ENCODE measurements around the gene SLC7A10. TPM values are rescaled to one million over a fixed set of nuclear protein-coding genes. Genes with fewer than 3 reads are reported as not detected.
"Not testable (repeated sequence)": the region's sequence is repeated elsewhere in the genome, so short reads cannot be mapped to it uniquely, and the experiment has no call there.

Gene SLC7A10
- total RNA-seq, 1 experiment from 2014 or later: not detected

DNA sequence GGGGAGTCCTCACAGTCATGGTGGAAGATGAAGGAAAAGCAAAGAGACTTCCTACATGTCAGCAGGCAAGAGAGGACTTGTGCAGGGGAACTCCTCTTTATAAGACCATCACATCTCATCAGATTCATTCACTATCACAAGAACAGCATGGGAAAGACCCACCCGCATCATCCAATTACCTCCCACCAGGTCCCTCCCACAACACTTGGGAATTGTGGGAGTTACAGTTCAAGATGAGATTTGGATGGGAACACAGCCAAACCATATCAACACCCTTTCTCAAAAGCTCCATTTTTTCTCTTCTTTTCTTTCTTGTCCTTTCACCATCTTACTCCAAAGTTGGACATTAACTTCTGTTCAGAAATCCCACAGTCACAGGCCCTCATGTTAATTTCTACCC lies 36.2 kb downstream of the SLC7A10 start:
- no peak for DNase-seq (ENCODE audit: extremely low read depth, low read depth)

- no peak for DNase-seq (ENCODE audit: extremely low read depth, low read depth)
Measured at GRCh38 chr19:33187183-33187540, 38.5 kb downstream of the SLC7A10 start.

GRCh38 chr19:33186431-33187182 lies 39.0 kb downstream of the SLC7A10 start:
- DNase-seq (ENCODE audit: extremely low read depth, low read depth): no peak

GRCh38 chr19:33177417-33177979 lies 48.2 kb downstream of the SLC7A10 start:
- DNase-seq (ENCODE audit: extremely low read depth, low read depth): peak; percentile 37

DNA sequence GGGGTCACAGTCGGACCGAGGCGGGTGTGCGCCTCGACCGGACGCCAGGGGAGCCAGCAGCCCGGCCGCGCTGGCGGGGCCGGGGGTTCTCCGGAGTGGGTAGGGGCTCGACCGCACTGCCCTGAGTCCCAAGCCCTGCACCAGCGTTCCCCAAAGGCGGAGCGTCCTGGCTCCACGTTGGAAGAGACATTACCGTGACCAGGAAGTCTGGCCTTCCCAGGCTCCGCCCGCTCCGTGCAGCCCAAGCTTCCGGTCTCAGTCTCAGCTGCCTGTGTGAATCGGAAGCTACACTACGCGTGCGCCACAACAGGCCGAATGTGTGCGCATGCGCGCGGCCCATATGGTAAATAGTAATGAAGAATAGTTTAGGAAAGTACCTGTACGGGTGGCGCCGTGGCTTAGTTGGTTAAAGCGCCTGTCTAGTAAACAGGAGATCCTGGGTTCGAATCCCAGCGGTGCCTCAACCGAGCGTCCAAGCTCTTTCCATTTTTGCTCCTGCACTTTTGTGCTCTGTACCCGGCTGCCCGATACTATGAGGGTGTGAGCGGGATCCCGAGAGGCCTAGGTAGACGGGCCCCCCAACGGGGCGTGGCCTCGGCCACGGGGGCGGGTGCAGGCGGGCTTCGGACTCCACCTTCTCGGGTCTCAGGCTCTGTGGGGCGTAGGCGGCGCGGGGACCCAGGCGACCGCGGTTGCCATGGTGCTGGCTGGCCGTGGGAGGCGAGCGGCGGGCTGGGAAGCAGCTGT lies 48.8 kb downstream of the SLC7A10 start:
- DNase-seq (ENCODE audit: extremely low read depth, low read depth): peak; percentile 95

- DNase-seq (ENCODE audit: extremely low read depth, low read depth): no peak
Measured at GRCh38 chr19:33175886-33176669, 49.6 kb downstream of the SLC7A10 start.

GRCh38 chr19:33175156-33175782 lies 50.4 kb downstream of the SLC7A10 start:
- no peak for DNase-seq (ENCODE audit: extremely low read depth, low read depth)

DNA sequence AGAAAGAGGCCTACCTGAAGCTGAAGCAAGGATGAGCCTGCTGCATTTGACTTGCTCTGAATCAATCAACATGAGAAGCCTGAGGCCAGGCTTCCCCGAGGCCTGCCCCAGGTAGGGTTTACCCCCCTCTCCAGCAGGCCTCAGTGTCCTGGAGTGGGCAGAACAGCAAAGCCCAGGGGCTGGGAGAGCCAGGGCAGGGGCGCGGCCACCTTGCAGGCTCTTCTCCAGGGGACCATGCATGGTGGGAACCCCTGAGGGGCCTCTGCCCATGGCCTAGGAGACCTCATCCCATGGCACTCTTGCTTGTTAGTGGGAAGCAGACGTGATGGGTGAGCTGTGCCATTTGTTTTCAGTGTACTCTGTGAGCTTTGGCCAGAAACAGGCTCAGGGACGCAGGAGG lies 51.5 kb downstream of the SLC7A10 start:
- DNase-seq (ENCODE audit: extremely low read depth, low read depth): no peak

DNA sequence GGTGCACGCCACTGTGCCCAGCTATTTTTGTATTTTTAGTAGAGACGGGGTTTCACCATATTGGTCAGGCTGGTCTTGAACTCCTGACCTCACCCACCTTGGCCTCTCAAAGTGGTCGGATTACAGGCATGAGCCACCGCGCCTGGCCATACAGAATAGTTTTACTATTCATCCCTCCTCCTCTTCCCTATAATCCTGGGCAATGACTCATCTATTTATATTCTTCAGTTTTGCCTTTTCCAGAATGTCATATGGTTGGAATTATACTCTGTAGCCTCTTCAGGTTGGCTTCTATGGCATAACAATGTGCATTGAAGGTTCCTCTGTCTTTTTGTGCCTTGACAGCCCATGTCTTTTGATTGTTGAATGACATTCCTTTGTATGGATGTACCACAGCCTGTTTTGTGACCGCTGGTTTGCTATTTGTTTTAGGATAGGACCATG lies 53.7 kb downstream of the SLC7A10 start:
- DNase-seq (ENCODE audit: extremely low read depth, low read depth): no peak

- DNase-seq (ENCODE audit: extremely low read depth, low read depth): no peak
Measured at GRCh38 chr19:33171222-33171795, 54.3 kb downstream of the SLC7A10 start.

GRCh38 chr19:33168528-33168927 lies 57.1 kb downstream of the SLC7A10 start:
- DNase-seq (ENCODE audit: extremely low read depth, low read depth): no peak

DNA sequence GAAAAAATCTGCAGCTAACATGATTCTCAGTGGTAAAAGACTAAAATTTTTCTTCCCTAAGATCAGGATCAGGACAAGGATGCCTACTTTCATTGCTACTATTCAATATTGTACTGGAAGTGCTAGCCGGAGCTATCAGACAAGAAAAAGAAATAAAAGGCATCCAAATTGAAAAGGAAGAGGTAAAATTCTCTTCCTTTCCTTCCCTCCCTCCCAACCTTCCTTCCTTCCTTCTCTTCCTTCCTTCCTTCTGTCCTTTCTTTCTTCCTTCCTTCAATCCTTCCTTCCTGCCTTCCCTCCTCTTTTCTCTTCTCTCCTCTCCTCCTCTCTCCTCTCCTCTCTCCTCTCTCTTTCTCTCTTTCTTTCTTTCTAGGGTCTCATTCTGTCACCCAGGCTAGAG lies 58.2 kb downstream of the SLC7A10 start:
- DNase-seq (ENCODE audit: extremely low read depth, low read depth): no peak

DNA sequence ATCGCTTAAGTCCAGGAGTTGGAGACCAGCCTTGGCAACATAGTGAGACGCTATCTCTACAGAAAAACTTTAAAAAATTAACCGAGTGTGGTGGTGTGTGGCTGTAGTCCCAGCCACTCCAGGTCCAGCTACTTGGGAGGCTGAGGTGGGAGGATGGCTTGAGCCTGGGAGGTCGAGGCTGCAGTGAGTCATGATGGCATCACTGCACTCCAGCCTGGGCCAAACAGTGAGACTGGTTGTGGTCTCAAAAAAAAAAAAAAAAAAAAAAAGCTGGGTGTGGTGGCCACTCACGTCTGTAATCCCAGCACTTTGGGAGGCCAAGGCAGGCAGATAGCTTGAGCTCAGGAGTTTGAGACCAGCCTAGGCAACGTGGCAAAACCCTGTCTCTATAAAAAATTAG lies 59.6 kb downstream of the SLC7A10 start:
- DNase-seq (ENCODE audit: extremely low read depth, low read depth): not testable (repeated sequence)

DNA sequence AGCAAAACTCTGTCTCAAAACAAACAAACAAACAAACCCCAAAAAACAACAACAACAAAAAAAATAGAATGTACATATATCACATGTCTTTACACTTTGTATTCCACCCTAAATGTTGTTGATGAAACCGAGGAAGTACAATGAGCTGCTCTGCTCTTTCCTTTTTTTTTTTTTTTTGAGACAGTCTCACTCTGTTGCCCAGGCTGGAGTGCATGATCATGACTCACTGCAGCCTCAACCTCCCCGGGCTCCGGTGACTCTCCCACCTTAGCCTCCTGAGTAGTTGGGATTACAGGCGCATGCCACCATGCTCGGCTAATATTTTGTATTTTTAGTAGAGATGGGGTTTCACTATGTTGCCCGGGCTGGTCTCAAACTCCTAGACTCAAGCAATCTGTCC lies 62.2 kb downstream of the SLC7A10 start:
- DNase-seq (ENCODE audit: extremely low read depth, low read depth): no peak

DNA sequence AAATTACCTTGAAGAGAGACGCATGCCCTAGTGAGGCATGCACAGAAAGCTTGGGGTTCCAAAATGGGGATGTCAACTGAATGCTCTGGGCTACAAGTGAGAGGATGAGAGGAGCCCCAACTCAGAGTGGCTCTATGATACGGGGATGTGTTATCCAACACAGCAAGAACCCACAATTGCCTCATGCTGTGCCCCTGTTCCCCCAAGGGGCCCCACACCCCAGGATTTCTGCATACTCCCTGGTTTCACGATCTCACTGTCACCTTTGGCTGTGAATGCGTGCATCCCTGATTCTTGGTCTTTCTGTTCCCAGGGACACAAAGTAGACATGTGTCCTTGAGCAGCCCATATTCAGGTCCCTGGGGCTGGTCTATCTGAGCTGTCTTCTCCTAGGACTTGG lies 64.4 kb downstream of the SLC7A10 start:
- DNase-seq (ENCODE audit: extremely low read depth, low read depth): no peak

- no peak for DNase-seq (ENCODE audit: extremely low read depth, low read depth)
Measured at GRCh38 chr19:33159893-33160292, 65.8 kb downstream of the SLC7A10 start.

DNA sequence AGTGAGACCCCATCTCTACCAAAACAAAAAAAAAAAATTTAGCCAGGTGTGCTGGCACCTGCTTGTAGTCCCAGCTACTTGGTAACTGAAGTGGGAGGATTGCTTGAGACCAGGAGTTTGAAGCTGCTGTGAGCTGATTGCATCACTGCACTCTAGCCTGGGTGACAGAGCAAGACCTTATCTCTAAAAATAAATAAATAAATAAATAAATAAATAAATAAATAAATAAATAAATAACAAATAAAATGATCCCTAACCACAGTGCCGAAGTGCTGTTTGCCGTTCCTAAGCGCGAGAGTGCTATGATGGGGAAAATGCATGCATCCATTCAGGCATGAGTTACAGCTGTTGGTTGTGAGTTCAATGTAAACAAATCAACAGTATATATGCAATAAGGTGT lies 66.5 kb downstream of the SLC7A10 start:
- no peak for DNase-seq (ENCODE audit: extremely low read depth, low read depth)

All from NCI-H460 (cell line).